Neural cell (in vitro differentiated cells): ENCODE measurements around the gene PTDSS2. TPM values are rescaled to one million over a fixed set of nuclear protein-coding genes. Genes with fewer than 3 reads are reported as not detected.

ENCODE experiments used
- H2AFZ ChIP-seq: fragments of 200-600, 300-800 bp; sonication (generic), shearing (Covaris generic); 2 replicates; pipeline ENCODE4 v1.6.0; 2014; ENCODE audit warnings: low read depth, mild to moderate bottlenecking, antibody characterized with exemption, low read length, moderate library complexity
- H3F3A ChIP-seq: fragments of 200-600 bp; shearing (Covaris generic); 2 replicates; pipeline ENCODE4 v1.6.1; 2016; ENCODE audit warnings: mild to moderate bottlenecking, moderate library complexity, mixed read lengths, antibody characterized with exemption, low read length; ENCODE audit not compliant: insufficient read depth, poor library complexity, severe bottlenecking
- H3K27ac ChIP-seq: fragments of 200-600, 300-800 bp; sonication (generic), shearing (Covaris generic); 2 replicates; pipeline ENCODE4 v1.5.1; 2014; ENCODE audit warnings: mild to moderate bottlenecking, low read length, moderate library complexity
- H3K27me3 ChIP-seq: fragments of 300-800, 200-600 bp; sonication (generic), shearing (Covaris generic); 2 replicates; pipeline ENCODE4 v1.6.0; 2014; ENCODE audit warnings: mild to moderate bottlenecking, low read depth, low read length, moderate library complexity; ENCODE audit not compliant: insufficient read depth
- H3K36me3 ChIP-seq: fragments of 300-800, 200-600 bp; sonication (generic), shearing (Covaris generic); 2 replicates; pipeline ENCODE4 v1.5.1; 2014; ENCODE audit warnings: mild to moderate bottlenecking, antibody characterized with exemption, low read length, moderate library complexity; ENCODE audit not compliant: insufficient read depth
- H3K4me2 ChIP-seq: fragments of 300-800, 200-600 bp; sonication (generic), shearing (Covaris generic); 2 replicates; pipeline ENCODE4 v1.6.0; 2014; ENCODE audit warnings: mild to moderate bottlenecking, low read length
- H3K4me3 ChIP-seq: fragments of 300-800, 200-600 bp; sonication (generic), shearing (Covaris generic); 2 replicates; pipeline ENCODE4 v1.5.1; 2014; ENCODE audit warnings: mild to moderate bottlenecking, low read length, moderate library complexity
- H3K79me2 ChIP-seq: fragments of 200-600 bp; shearing (Covaris generic); replicated peaks from 2 replicates; pipeline ENCODE4 v1.6.0; 2014; ENCODE audit warnings: mild to moderate bottlenecking, low read length, moderate library complexity; ENCODE audit not compliant: insufficient read depth
- H3K9ac ChIP-seq: fragments of 300-800, 200-600 bp; sonication (generic), shearing (Covaris generic); 2 replicates; pipeline ENCODE4 v1.6.1; 2016; ENCODE audit warnings: mild to moderate bottlenecking, low read length, mixed read lengths
- H3K9me2 ChIP-seq: fragments of 200-600 bp; shearing (Covaris generic); 2 replicates; pipeline ENCODE4 v1.6.1; 2016; ENCODE audit warnings: mild to moderate bottlenecking, low read length, mixed read lengths; ENCODE audit not compliant: insufficient read depth
- H3K9me3 ChIP-seq: fragments of 200-600, 300-800 bp; sonication (generic), shearing (Covaris generic); 2 replicates; pipeline ENCODE4 v1.6.1; 2016; ENCODE audit warnings: mild to moderate bottlenecking, mixed run types, low read length, moderate library complexity, mixed read lengths
- H4K20me1 ChIP-seq: fragments of 200-600 bp; shearing (Covaris generic); 2 replicates; pipeline ENCODE4 v1.6.1; 2016; ENCODE audit warnings: mild to moderate bottlenecking, mixed run types; ENCODE audit not compliant: insufficient read depth
- CTCF ChIP-seq: fragments of 450-650 bp; IDR thresholded peaks from 2 replicates; pipeline ENCODE4 v1.5.1; 2014; ENCODE audit warnings: antibody characterized with exemption, mild to moderate bottlenecking, moderate library complexity; ENCODE audit not compliant: poor library complexity, severe bottlenecking
- EP300 ChIP-seq: fragments of 450-650 bp; conservative IDR thresholded peaks from 2 replicates; pipeline ENCODE4 v1.6.1; 2014; ENCODE audit warnings: antibody characterized with exemption, mild to moderate bottlenecking, moderate library complexity; ENCODE audit not compliant: poor library complexity, severe bottlenecking
- EZH2 ChIP-seq: fragments of 200-600, 300-800 bp; shearing (Covaris generic), sonication (generic); IDR thresholded peaks from 2 replicates; pipeline ENCODE4 v1.6.1; 2014; ENCODE audit warnings: antibody characterized with exemption, low read length, borderline replicate concordance, mild to moderate bottlenecking; ENCODE audit not compliant: insufficient read depth, poor library complexity, severe bottlenecking
- MXI1 ChIP-seq: fragments of 450-650 bp; conservative IDR thresholded peaks from 2 replicates; pipeline ENCODE4 v1.6.1; 2014; ENCODE audit warnings: antibody characterized with exemption, mild to moderate bottlenecking; ENCODE audit not compliant: poor library complexity, severe bottlenecking
- POLR2AphosphoS5 ChIP-seq: IDR thresholded peaks from 2 replicates; pipeline ENCODE4 v1.6.1; 2012
- RAD21 ChIP-seq: fragments of 450-650 bp; conservative IDR thresholded peaks from 2 replicates; pipeline ENCODE4 v1.6.1; 2014; ENCODE audit warnings: antibody characterized with exemption, mild to moderate bottlenecking, moderate library complexity
- TAF1 ChIP-seq: IDR thresholded peaks from 2 replicates; pipeline ENCODE4 v1.6.1; 2012; ENCODE audit warnings: low read depth
- polyA plus RNA-seq: library from polyadenylated mRNA; depleted of rRNA; stranded (reverse); fragments of >200 nt; gene quantifications from 2 replicates; pipeline ENCODE4 v1.2.3, GENCODE V29; 2014
- TF ChIP-seq, protein P1 (sequence below): IDR thresholded peaks from 2 replicates; pipeline ENCODE4 v1.6.1; 2012; ENCODE audit warnings: borderline replicate concordance

PTDSS2 gene
- polyA plus RNA-seq, 1 donor from 2014 or later: 54.3 TPM

DNA sequence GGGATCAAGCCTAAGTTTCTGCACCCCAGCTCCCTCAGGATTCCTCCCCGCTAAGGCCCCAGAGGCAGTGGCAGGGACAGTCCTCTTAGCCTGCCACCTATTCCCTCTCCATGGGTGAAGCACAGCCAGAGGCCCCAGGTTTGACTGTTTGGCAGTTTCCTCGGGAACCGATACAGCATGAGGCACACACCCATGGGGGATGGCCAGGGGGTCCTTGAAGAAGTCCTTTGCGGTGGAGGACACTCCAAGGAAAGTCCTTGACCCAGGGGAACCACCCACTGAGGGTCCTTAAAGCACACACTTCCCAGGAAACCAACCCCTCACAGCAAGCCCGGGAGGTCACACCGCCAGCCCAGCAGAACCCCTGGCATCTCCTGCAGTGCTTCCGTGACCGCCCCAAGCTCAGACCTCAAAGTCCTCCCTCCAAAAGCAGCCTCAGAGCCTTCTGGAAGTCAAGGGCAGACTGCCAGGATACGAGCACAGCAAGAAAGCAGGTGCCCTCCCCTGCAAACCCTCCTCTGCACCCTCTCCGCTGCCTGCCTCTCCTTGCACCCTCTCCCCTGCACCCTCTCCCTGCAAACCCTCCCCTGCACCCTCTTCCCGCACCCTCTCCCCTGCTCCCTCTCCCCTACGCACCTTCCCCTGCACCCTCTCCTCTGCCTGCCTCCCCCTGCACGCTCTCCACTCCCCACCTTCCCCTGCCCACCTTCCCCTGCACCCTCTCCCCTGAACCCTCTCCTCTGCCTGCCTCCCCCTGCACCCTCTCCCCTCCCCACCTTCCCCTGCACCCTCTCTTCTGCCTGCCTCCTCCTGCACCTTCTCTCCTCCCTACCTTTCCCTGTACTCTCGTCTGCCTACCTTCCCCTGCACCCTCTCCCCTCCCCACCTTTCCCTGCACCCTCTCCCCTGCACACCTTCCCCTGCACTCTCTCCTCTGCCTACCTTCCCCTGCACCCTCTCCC lies 36.7 kb upstream of the PTDSS2 start:
- H3K27me3 ChIP-seq: peaks cover 33% of the 10 kb centered on the region

GRCh38 chr11:414318-414857 lies 35.7 kb upstream of the PTDSS2 start:
- no peak overlapping the region for H3K4me3 ChIP-seq
- H3K9ac ChIP-seq: no peak overlapping the region
- no peaks in the 10 kb centered on the region for H3K9me2 ChIP-seq
- no peaks in the 10 kb centered on the region for H3F3A ChIP-seq
- TF ChIP-seq TAF1 (no peak), EZH2 (no peak), RAD21 (no peak), MXI1 (no peak)
- TF ChIP-seq, protein P1, sequence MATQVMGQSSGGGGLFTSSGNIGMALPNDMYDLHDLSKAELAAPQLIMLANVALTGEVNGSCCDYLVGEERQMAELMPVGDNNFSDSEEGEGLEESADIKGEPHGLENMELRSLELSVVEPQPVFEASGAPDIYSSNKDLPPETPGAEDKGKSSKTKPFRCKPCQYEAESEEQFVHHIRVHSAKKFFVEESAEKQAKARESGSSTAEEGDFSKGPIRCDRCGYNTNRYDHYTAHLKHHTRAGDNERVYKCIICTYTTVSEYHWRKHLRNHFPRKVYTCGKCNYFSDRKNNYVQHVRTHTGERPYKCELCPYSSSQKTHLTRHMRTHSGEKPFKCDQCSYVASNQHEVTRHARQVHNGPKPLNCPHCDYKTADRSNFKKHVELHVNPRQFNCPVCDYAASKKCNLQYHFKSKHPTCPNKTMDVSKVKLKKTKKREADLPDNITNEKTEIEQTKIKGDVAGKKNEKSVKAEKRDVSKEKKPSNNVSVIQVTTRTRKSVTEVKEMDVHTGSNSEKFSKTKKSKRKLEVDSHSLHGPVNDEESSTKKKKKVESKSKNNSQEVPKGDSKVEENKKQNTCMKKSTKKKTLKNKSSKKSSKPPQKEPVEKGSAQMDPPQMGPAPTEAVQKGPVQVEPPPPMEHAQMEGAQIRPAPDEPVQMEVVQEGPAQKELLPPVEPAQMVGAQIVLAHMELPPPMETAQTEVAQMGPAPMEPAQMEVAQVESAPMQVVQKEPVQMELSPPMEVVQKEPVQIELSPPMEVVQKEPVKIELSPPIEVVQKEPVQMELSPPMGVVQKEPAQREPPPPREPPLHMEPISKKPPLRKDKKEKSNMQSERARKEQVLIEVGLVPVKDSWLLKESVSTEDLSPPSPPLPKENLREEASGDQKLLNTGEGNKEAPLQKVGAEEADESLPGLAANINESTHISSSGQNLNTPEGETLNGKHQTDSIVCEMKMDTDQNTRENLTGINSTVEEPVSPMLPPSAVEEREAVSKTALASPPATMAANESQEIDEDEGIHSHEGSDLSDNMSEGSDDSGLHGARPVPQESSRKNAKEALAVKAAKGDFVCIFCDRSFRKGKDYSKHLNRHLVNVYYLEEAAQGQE: no peak
- no peak overlapping the region for H2AFZ ChIP-seq
- H3K27me3 ChIP-seq: peaks cover 37% of the 10 kb centered on the region
- H3K4me2 ChIP-seq: no peak overlapping the region
- H3K27ac ChIP-seq: no peak overlapping the region
- no peaks in the 10 kb centered on the region for H3K36me3 ChIP-seq
- H3K79me2 ChIP-seq: no peaks in the 10 kb centered on the region
- no peaks in the 10 kb centered on the region for H4K20me1 ChIP-seq
- H3K9me3 ChIP-seq: no peaks in the 10 kb centered on the region

More for the DNA sequence above, 36.7 kb upstream of the PTDSS2 start:
- H4K20me1 ChIP-seq: no peaks in the 10 kb centered on the region
- H3K4me3 ChIP-seq: no peak overlapping the region
- no peak overlapping the region for H2AFZ ChIP-seq
- H3K4me2 ChIP-seq: no peak overlapping the region
- no peaks in the 10 kb centered on the region for H3K36me3 ChIP-seq
- no peaks in the 10 kb centered on the region for H3K9me3 ChIP-seq
- no peak for TF ChIP-seq POLR2AphosphoS5
- no peak for TF ChIP-seq TAF1
- TF ChIP-seq EP300: no peak
- TF ChIP-seq CTCF: no peak
- TF ChIP-seq RAD21: no peak
- no peak for TF ChIP-seq EZH2
- no peak for TF ChIP-seq MXI1
- TF ChIP-seq, protein P1: no peak
- no peaks in the 10 kb centered on the region for H3K79me2 ChIP-seq
- no peaks in the 10 kb centered on the region for H3F3A ChIP-seq
- H3K27ac ChIP-seq: no peak overlapping the region
- H3K9ac ChIP-seq: no peak overlapping the region
- no peaks in the 10 kb centered on the region for H3K9me2 ChIP-seq
